DOHH2 (cell line): ENCODE measurements around the gene PCCB.

Experiments used
- H3F3A ChIP-seq: fragments of 200-600 bp; sonication (generic), shearing (Covaris generic); 2 replicates; pipeline ENCODE4 v1.6.0; 2016; ENCODE audit warnings: antibody characterized with exemption, mild to moderate bottlenecking; ENCODE audit not compliant: control insufficient read depth, insufficient read depth
- H3K27ac ChIP-seq: fragments of 200-600 bp; sonication (generic); 2 replicates; pipeline ENCODE4 v1.5.1; 2014; ENCODE audit warnings: low read depth, mild to moderate bottlenecking, low read length, moderate library complexity
- H3K27me3 ChIP-seq: fragments of 200-600 bp; sonication (generic); 2 replicates; pipeline ENCODE4 v1.6.1; 2014; ENCODE audit warnings: mild to moderate bottlenecking, low read length, mixed read lengths; ENCODE audit not compliant: control insufficient read depth
- H3K36me3 ChIP-seq: fragments of 200-600 bp; sonication (generic); 2 replicates; pipeline ENCODE4 v1.6.1; 2014; ENCODE audit warnings: mild to moderate bottlenecking, low read length, moderate library complexity, mixed read lengths; ENCODE audit not compliant: control insufficient read depth
- H3K4me1 ChIP-seq: fragments of 200-600 bp; sonication (generic); 2 replicates; pipeline ENCODE4 v1.6.1; 2014; ENCODE audit warnings: mild to moderate bottlenecking, low read length, mixed read lengths; ENCODE audit not compliant: control insufficient read depth
- H3K4me2 ChIP-seq: fragments of 200-600 bp; sonication (generic); 2 replicates; pipeline ENCODE4 v1.6.0; 2014; ENCODE audit warnings: mild to moderate bottlenecking, low read length, moderate library complexity
- H3K4me3 ChIP-seq: fragments of 200-600 bp; sonication (generic); 2 replicates; pipeline ENCODE4 v1.5.1; 2014; ENCODE audit warnings: mild to moderate bottlenecking, low read length, mixed read lengths
- H3K79me2 ChIP-seq: fragments of 200-600 bp; sonication (generic); 2 replicates; pipeline ENCODE4 v1.6.1; 2014; ENCODE audit warnings: mild to moderate bottlenecking, low read length, mixed read lengths; ENCODE audit not compliant: control insufficient read depth
- H3K9me2 ChIP-seq: fragments of 200-600 bp; sonication (generic); replicated peaks from 2 replicates; pipeline ENCODE4 v1.6.1; 2014; ENCODE audit warnings: mild to moderate bottlenecking, low read length, mixed read lengths; ENCODE audit not compliant: control insufficient read depth
- H3K9me3 ChIP-seq: fragments of 200-600 bp; sonication (generic); 2 replicates; pipeline ENCODE4 v1.6.1; 2014; ENCODE audit warnings: antibody characterized with exemption, low read length, mixed read lengths; ENCODE audit not compliant: control insufficient read depth, insufficient read depth
- H4K20me1 ChIP-seq: fragments of 200-600 bp; sonication (generic); 2 replicates; pipeline ENCODE4 v1.6.0; 2014; ENCODE audit warnings: low read depth, mild to moderate bottlenecking, antibody characterized with exemption, low read length, moderate library complexity; ENCODE audit not compliant: control insufficient read depth, insufficient read depth
- EZH2phosphoT487 ChIP-seq: fragments of 200-600 bp; sonication (generic); IDR thresholded peaks from 2 replicates; pipeline ENCODE4 v1.6.1; 2017; ENCODE audit warnings: borderline replicate concordance, mild to moderate bottlenecking, antibody characterized with exemption, low read length, moderate library complexity, mixed read lengths
- TF ChIP-seq, protein P1 (sequence below): fragments of 200-600 bp; sonication (generic); IDR thresholded peaks from one replicate; pipeline ENCODE4 v1.5.1; 2014; ENCODE audit warnings: antibody characterized with exemption, mild to moderate bottlenecking, low read depth, low read length; ENCODE audit not compliant: poor library complexity, severe bottlenecking

Gene PCCB

DNA sequence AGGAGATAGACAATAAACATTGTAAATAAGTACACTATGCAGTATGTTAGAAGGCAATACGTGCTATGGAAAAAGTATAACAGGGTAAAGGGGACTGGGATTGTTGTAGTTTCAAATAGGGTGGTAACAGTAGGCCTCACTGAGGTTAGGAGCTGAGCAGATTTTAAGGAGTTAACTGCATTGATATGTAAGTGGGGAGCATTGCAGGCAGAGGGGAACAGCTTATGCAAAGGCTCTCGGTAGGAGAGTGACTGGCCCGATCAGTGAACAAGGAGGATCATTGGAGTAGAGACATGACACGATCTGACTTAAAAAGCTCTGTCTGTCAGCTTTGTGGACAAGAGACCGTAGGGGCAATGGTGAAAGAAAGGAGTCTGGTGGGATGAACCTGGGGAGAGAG lies 46.8 kb downstream of the PCCB start:
- H3K36me3 ChIP-seq = peaks cover 65% of the 10 kb centered on the region
- no peaks in the 10 kb centered on the region for H3K9me2 ChIP-seq
- H3K4me2 ChIP-seq = no peak overlapping the region
- H3K4me1 ChIP-seq = peaks cover 16% of the 10 kb centered on the region
- H3K4me3 ChIP-seq = no peak overlapping the region
- H3K9me3 ChIP-seq = no peaks in the 10 kb centered on the region
- H3K27me3 ChIP-seq = no peaks in the 10 kb centered on the region
- H3K27ac ChIP-seq = no peak overlapping the region
- no peaks in the 10 kb centered on the region for H3K79me2 ChIP-seq
- H3F3A ChIP-seq = no peaks in the 10 kb centered on the region
- H4K20me1 ChIP-seq = no peaks in the 10 kb centered on the region
- TF ChIP-seq, protein P1, sequence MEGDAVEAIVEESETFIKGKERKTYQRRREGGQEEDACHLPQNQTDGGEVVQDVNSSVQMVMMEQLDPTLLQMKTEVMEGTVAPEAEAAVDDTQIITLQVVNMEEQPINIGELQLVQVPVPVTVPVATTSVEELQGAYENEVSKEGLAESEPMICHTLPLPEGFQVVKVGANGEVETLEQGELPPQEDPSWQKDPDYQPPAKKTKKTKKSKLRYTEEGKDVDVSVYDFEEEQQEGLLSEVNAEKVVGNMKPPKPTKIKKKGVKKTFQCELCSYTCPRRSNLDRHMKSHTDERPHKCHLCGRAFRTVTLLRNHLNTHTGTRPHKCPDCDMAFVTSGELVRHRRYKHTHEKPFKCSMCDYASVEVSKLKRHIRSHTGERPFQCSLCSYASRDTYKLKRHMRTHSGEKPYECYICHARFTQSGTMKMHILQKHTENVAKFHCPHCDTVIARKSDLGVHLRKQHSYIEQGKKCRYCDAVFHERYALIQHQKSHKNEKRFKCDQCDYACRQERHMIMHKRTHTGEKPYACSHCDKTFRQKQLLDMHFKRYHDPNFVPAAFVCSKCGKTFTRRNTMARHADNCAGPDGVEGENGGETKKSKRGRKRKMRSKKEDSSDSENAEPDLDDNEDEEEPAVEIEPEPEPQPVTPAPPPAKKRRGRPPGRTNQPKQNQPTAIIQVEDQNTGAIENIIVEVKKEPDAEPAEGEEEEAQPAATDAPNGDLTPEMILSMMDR = no peak
- no peak for TF ChIP-seq EZH2phosphoT487

DNA sequence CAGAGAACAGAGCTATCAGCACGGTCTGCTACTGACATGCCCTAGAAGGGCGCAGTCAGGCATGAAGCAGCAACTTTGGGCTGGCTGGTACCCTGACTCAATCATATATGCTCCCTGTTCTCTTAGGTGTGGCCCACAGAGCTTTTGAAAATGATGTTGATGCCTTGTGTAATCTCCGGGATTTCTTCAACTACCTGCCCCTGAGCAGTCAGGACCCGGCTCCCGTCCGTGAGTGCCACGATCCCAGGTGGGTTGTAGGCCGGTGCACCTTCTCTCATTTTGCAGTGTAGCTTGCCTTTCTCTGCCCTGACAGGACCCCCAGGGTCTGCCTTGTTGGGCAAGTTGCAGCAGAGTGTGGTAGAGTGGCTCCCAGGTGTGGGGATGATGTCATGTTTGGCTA lies 47.7 kb downstream of the PCCB start:
- Histone ChIP-seq H4K20me1 (no peaks in the 10 kb centered on the region), H3K4me1 (peaks cover 9% of the 10 kb centered on the region), H3K4me3 (no peak overlapping the region), H3K9me3 (no peaks in the 10 kb centered on the region), H3K36me3 (peaks cover 65% of the 10 kb centered on the region), H3K27ac (no peak overlapping the region), H3K9me2 (no peaks in the 10 kb centered on the region), H3K79me2 (no peaks in the 10 kb centered on the region), H3F3A (no peaks in the 10 kb centered on the region), H3K27me3 (no peaks in the 10 kb centered on the region), H3K4me2 (no peak overlapping the region)
- TF ChIP-seq, protein P1 = no peak
- no peak for TF ChIP-seq EZH2phosphoT487

DNA sequence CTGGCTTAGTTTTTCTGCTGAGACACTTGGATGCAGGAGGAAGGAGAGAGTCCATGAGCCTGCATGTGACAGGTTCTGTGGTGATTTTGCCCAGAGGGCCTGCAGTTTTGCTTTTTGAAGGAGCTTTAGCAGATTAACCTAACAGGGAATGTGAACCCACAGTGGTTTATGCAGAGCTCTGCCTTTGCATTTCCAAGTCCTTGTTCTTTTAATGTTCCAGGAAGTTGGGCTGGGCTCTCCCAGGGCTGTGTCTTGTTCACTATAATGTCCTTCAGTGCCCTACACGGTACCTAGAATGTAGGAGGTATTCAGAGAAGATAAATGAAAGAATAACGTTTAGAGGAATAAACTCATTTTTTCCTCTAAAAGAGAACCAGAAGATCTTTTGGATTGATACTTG lies 50.3 kb downstream of the PCCB start:
- Histone ChIP-seq H3K4me3 (no peak overlapping the region), H3K79me2 (no peaks in the 10 kb centered on the region), H3K9me3 (no peaks in the 10 kb centered on the region), H3K9me2 (no peaks in the 10 kb centered on the region), H4K20me1 (no peaks in the 10 kb centered on the region), H3K4me1 (no peaks in the 10 kb centered on the region), H3F3A (no peaks in the 10 kb centered on the region), H3K27me3 (no peaks in the 10 kb centered on the region), H3K36me3 (peaks cover 47% of the 10 kb centered on the region), H3K4me2 (no peak overlapping the region), H3K27ac (no peak overlapping the region)
- no peak for TF ChIP-seq EZH2phosphoT487
- TF ChIP-seq, protein P1 = no peak

DNA sequence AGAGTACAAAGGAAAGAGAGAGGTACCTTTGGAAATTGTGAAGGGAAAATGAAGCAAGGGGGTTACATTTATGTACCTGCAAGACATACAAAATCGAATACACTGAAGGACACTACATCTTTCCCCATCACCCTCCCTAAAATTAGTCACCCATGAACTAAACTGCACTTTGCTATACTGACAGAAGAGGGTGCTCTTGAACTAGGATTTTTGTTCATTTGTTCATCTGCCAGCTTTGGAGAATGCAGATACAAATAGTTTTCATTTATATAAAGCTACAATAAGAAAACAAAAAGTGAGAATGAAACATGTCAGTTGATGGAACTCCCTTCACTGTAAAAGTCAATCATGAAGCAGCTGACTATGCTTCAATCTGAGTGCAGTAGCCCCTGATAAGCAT lies 55.7 kb downstream of the PCCB start:
- H3K4me1 ChIP-seq = peaks cover 6% of the 10 kb centered on the region
- H3K79me2 ChIP-seq = no peaks in the 10 kb centered on the region
- TF ChIP-seq EZH2phosphoT487 = no peak
- TF ChIP-seq, protein P1 = peak; percentile 32
- peaks cover 7% of the 10 kb centered on the region for H3K36me3 ChIP-seq
- H3K9me3 ChIP-seq = no peaks in the 10 kb centered on the region
- no peaks in the 10 kb centered on the region for H3F3A ChIP-seq
- no peak overlapping the region for H3K4me2 ChIP-seq
- H4K20me1 ChIP-seq = no peaks in the 10 kb centered on the region
- no peak overlapping the region for H3K27ac ChIP-seq
- H3K27me3 ChIP-seq = no peaks in the 10 kb centered on the region
- no peaks in the 10 kb centered on the region for H3K9me2 ChIP-seq
- H3K4me3 ChIP-seq = no peak overlapping the region
